SK-N-SH (cell line): Measurements from ENCODE around the gene ZNF648. TPM values are rescaled to one million over a fixed set of nuclear protein-coding genes. Genes with fewer than 3 reads are reported as not detected.

ENCODE experiments used
- CTCF ChIA-PET: fragments of 300-600, 350-600 bp; formaldehyde crosslinking; extraction: SDS; loops from one replicate; lab custom pipeline; 2021; lab: Yijun Ruan, JAX
- POLR2A ChIA-PET: fragments of 350-600 bp; sonication (Branson Sonifier 250); formaldehyde crosslinking; extraction: SDS; loops from one replicate; lab custom pipeline; 2020; ENCODE audit warnings: antibody characterized with exemption, inconsistent platforms; lab: Yijun Ruan, JAX
- DNase-seq: peaks from one replicate; pipeline ENCODE4 v3.0.0; 2012
- H2AFZ ChIP-seq: fragments of 200-600 bp; sonication (generic); 2 replicates; pipeline ENCODE4 v1.8.1; 2016; ENCODE audit warnings: antibody characterized with exemption, mild to moderate bottlenecking, low read depth
- H3F3A ChIP-seq: fragments of 200-600 bp; sonication (generic); replicated peaks from 2 replicates; pipeline ENCODE3; 2016; ENCODE audit warnings: antibody characterized with exemption, mild to moderate bottlenecking; ENCODE audit not compliant: insufficient read depth
- H3K27ac ChIP-seq, 2 experiments: fragments of 200-500 bp in 1 of 2; fragments of 200-600 bp in 1 of 2; sonication (Bioruptor generic) in 1 of 2; sonication (generic), shearing (Covaris generic) in 1 of 2; 2 replicates each; pipeline versions ENCODE4 v1.5.1 to v1.6.1; 2014 to 2016; ENCODE audit warnings: low read depth in 2 of 2, inconsistent platforms in 1 of 2, low read length in 1 of 2, mild to moderate bottlenecking in 1 of 2, mixed read lengths in 1 of 2
- H3K27me3 ChIP-seq: fragments of 200-600 bp; sonication (generic), shearing (Covaris generic); 2 replicates; pipeline ENCODE4 v1.6.1; 2016; ENCODE audit warnings: mixed run types; ENCODE audit not compliant: insufficient read depth
- H3K36me3 ChIP-seq, 2 experiments: fragments of 200-500 bp in 1 of 2; fragments of 200-600 bp in 1 of 2; sonication (Bioruptor generic) in 1 of 2; sonication (generic) in 1 of 2; replicated peaks in 1 of 2; 2 replicates each; pipeline versions ENCODE3 to v1.5.1; 2014 to 2016; ENCODE audit warnings: low read length in 1 of 2, mild to moderate bottlenecking in 1 of 2; ENCODE audit not compliant: insufficient read depth in 2 of 2, control insufficient read depth in 1 of 2
- H3K4me1 ChIP-seq, 2 experiments: fragments of 200-500 bp in 1 of 2; fragments of 200-600 bp in 1 of 2; sonication (Bioruptor generic) in 1 of 2; sonication (generic), shearing (Covaris generic) in 1 of 2; 2 replicates each; pipeline versions ENCODE4 v1.5.1 to v1.6.1; 2014 to 2016; ENCODE audit warnings: low read depth in 1 of 2, low read length in 1 of 2, mixed run types in 1 of 2; ENCODE audit not compliant: insufficient read depth in 2 of 2, control insufficient read depth in 1 of 2
- H3K4me2 ChIP-seq: fragments of 200-600 bp; sonication (generic), shearing (Covaris generic); 2 replicates; pipeline ENCODE4 v1.6.1; 2017; ENCODE audit warnings: mixed run types
- H3K4me3 ChIP-seq, 2 experiments: fragments of 200-500 bp in 1 of 2; fragments of 200-600 bp in 1 of 2; sonication (Bioruptor generic) in 1 of 2; sonication (generic), shearing (Covaris generic) in 1 of 2; 2 replicates each; pipeline versions ENCODE4 v1.5.1 to v1.8.1; 2014 to 2016; ENCODE audit warnings: low read depth in 2 of 2, inconsistent platforms in 1 of 2, low read length in 1 of 2, mild to moderate bottlenecking in 1 of 2, mixed read lengths in 1 of 2, moderate library complexity in 1 of 2
- H3K79me2 ChIP-seq: fragments of 200-600 bp; sonication (generic); 2 replicates; pipeline ENCODE4 v1.8.1; 2017; ENCODE audit warnings: mild to moderate bottlenecking; ENCODE audit not compliant: insufficient read depth
- H3K9ac ChIP-seq: fragments of 200-600 bp; sonication (generic); 2 replicates; pipeline ENCODE4 v1.6.1; 2017; ENCODE audit warnings: mixed run types
- H3K9me2 ChIP-seq: fragments of 200-600 bp; sonication (generic); 2 replicates; pipeline ENCODE4 v1.6.1; 2017; ENCODE audit warnings: mixed run types
- H3K9me3 ChIP-seq: fragments of 200-600 bp; sonication (generic); 2 replicates; pipeline ENCODE4 v1.6.1; 2017; ENCODE audit warnings: mixed run types, mild to moderate bottlenecking, moderate library complexity
- H4K20me1 ChIP-seq: fragments of 200-600 bp; sonication (generic); 2 replicates; pipeline ENCODE4 v1.6.1; 2017; ENCODE audit warnings: mild to moderate bottlenecking, mixed run types; ENCODE audit not compliant: insufficient read depth
- CHD2 ChIP-seq: fragments of 150-350 bp; IDR thresholded peaks from 2 replicates; pipeline ENCODE4 v1.6.1; 2018; ENCODE audit warnings: low read length; ENCODE audit not compliant: partially characterized antibody
- ELF1 ChIP-seq: IDR thresholded peaks from 2 replicates; pipeline ENCODE4 v1.4.0; 2012
- EZH2phosphoT487 ChIP-seq: fragments of 200-600 bp; sonication (generic); IDR thresholded peaks from 2 replicates; pipeline ENCODE4 v1.6.1; 2017; ENCODE audit warnings: low read depth, mixed run types, mild to moderate bottlenecking, antibody characterized with exemption, moderate library complexity, borderline replicate concordance
- GATA2 ChIP-seq: sonication (generic); formaldehyde crosslinking; IDR thresholded peaks from 2 replicates; pipeline ENCODE4 v1.5.0; 2020; ENCODE audit warnings: mild to moderate bottlenecking, missing genetic modification reagents
- IRF3 ChIP-seq: fragments of 150-350 bp; IDR thresholded peaks from 2 replicates; pipeline ENCODE4 v1.6.1; 2016; ENCODE audit warnings: mild to moderate bottlenecking, low read depth, low read length
- MAX ChIP-seq: IDR thresholded peaks from 2 replicates; pipeline ENCODE4 v1.4.0; 2012; ENCODE audit warnings: low read depth
- MXI1 ChIP-seq: IDR thresholded peaks from 2 replicates; pipeline ENCODE4 v1.6.1; 2012; ENCODE audit warnings: mild to moderate bottlenecking, low read depth, low read length, improper control_type of control experiment
- NFIC ChIP-seq: IDR thresholded peaks from 2 replicates; pipeline ENCODE4 v1.4.0; 2012; ENCODE audit warnings: borderline replicate concordance
- RAD21 ChIP-seq: IDR thresholded peaks from 2 replicates; pipeline ENCODE4 v1.6.1; 2012; ENCODE audit warnings: mild to moderate bottlenecking, low read length
- RXRA ChIP-seq: IDR thresholded peaks from 2 replicates; pipeline ENCODE4 v1.4.0; 2012; ENCODE audit warnings: low read depth, mild to moderate bottlenecking, borderline replicate concordance
- TAF1 ChIP-seq: IDR thresholded peaks from 2 replicates; pipeline ENCODE4 v1.6.1; 2012; ENCODE audit warnings: low read depth, mild to moderate bottlenecking, low read length, moderate library complexity, borderline replicate concordance
- USF1 ChIP-seq: IDR thresholded peaks from 2 replicates; pipeline ENCODE4 v1.4.0; 2012; ENCODE audit warnings: low read depth, borderline replicate concordance
- WGBS: methylation state at CpG from one replicate; pipeline ENCODE4 v1.1.6; 2017; ENCODE audit warnings: low lambda C conversion rate; 5-methylcytosine and 5-hydroxymethylcytosine counted together
- polyA plus RNA-seq, 3 experiments: library from polyadenylated mRNA; depleted of rRNA; stranded (reverse); fragments of >200 nt; gene quantifications; 2 replicates each; pipeline ENCODE4 v1.2.3, GENCODE V29; 2012

ZNF648 gene
- polyA plus RNA-seq, 1 of the 3 experiments (the other 2 are of a cell fraction): not detected

GRCh38 chr1:182004601-182005000 is 56.9 kb downstream of the ZNF648 start:
- no peaks in the 10 kb centered on the region for H4K20me1 ChIP-seq
- H3K27ac ChIP-seq: no peak overlapping the region
- no peaks in the 10 kb centered on the region for H3K79me2 ChIP-seq
- TF ChIP-seq USF1 (no peak), MAX (no peak), IRF3 (no peak), EZH2phosphoT487 (no peak), TAF1 (no peak), GATA2 (CRISPR knock-in tag) (no peak), RXRA (no peak), MXI1 (no peak), ELF1 (no peak), CHD2 (no peak), RAD21 (no peak), NFIC (no peak)
- TF ChIP-seq, all 33 proteins: peak for 0
- WGBS: no CpG with 5 or more reads among the region's 3 CpGs
- no peaks in the 10 kb centered on the region for H3K27me3 ChIP-seq
- no peak overlapping the region for H3K4me2 ChIP-seq
- H3K9me2 ChIP-seq: no peaks in the 10 kb centered on the region
- H3K9ac ChIP-seq: no peak overlapping the region
- no peaks in the 10 kb centered on the region for H3F3A ChIP-seq
- peaks cover 0 to 13% of the 10 kb centered on the region in 2 experiments; a peak in 2 of 4 replicates for H3K4me1 ChIP-seq
- DNase-seq: no peak
- H3K9me3 ChIP-seq: no peaks in the 10 kb centered on the region
- POLR2A ChIA-PET: no interaction called here
- CTCF ChIA-PET: interaction anchor here (1.2 to 1.9 kb wide), 3 partner anchors 9 to 139 kb away, joined by 3 to 6 read pairs (median 3); no protein-coding TSS in a partner anchor
- no peak overlapping the region for H3K4me3 ChIP-seq
- H2AFZ ChIP-seq: no peak overlapping the region
- H3K36me3 ChIP-seq: no peaks in the 10 kb centered on the region
